ENCODE results near the gene TMEM240. TPM values are rescaled to one million over a fixed set of nuclear protein-coding genes. Genes with fewer than 3 reads are reported as not detected.
"Not testable (repeated sequence)": the region's sequence is repeated elsewhere in the genome, so short reads cannot be mapped to it uniquely, and the experiment has no call there.

TMEM240 gene
- total and polyA plus RNA-seq, 2 of the 8 experiments (the other 6 are each of a cell fraction or from before 2014, with no cell fraction given), result 3.6 to 5.7 TPM

DNA sequence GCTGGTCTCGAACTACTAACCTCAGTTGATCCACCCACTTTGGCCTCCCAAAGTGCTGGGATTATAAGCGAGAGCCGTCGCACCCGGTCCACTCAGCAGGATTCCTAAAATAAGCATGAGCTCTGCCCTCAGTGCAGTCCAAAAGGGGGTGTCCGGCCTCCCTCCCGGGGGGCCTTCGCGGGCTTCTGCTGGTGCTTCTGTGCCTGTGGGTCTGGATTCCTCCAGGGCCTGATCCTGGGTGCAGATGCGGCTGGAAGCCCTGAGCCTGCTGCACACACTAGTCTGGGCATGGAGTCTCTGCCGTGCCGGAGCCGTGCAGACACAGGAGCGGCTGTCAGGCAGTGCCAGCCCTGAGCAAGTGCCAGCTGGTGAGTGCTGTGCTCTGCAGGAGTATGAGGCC, 23.5 kb downstream of the TMEM240 start:
- H3K27ac ChIP-seq (ENCODE audit: low read depth, low read length); H4K8ac ChIP-seq (ENCODE audit: extremely low read depth, insufficient read depth, low read length); H3K23me2 ChIP-seq (ENCODE audit: low read depth, low read length); H2BK20ac ChIP-seq (ENCODE audit: low read length); H3K27me3 ChIP-seq (replicated peaks in 1 of 4; ENCODE audit: control insufficient read depth in 3 of 4, extremely low read depth in 1 of 4, insufficient read depth in 3 of 4, low read length in 3 of 4); H4K91ac ChIP-seq (replicated peaks; ENCODE audit: insufficient read length, low read length); H4K20me1 ChIP-seq (replicated peaks in 1 of 2; ENCODE audit: control insufficient read depth in 1 of 2, insufficient read depth in 2 of 2, low read length in 2 of 2); H3K14ac ChIP-seq (ENCODE audit: insufficient read length); H2BK5ac ChIP-seq (ENCODE audit: low read depth, low read length); H3K56ac ChIP-seq (replicated peaks; ENCODE audit: insufficient read length, low read depth, low read length); CTCF ChIA-PET (ENCODE audit: partially characterized antibody); H2AK5ac ChIP-seq (ENCODE audit: low read depth, low read length); H3K9me3 ChIP-seq (ENCODE audit: insufficient read depth in 2 of 2, low read depth in 1 of 2, low read length in 1 of 2); H3K4ac ChIP-seq (replicated peaks; ENCODE audit: insufficient read length, low read depth, low read length); H2BK15ac ChIP-seq (ENCODE audit: low read length); H2AFZ ChIP-seq (ENCODE audit: low read length); H3K4me3 ChIP-seq (ENCODE audit: extremely low read depth in 1 of 4, insufficient read depth in 2 of 4, low read depth in 3 of 4, low read length in 4 of 4); H2BK12ac ChIP-seq (ENCODE audit: low read depth, low read length); H3K23ac ChIP-seq (ENCODE audit: insufficient read length); H3K18ac ChIP-seq (ENCODE audit: extremely low read depth, low read length); FAIRE-seq; H3K4me1 ChIP-seq (replicated peaks in 1 of 4; ENCODE audit: control insufficient read depth in 3 of 4, insufficient read depth in 4 of 4, low read length in 3 of 4); H3K9ac ChIP-seq (replicated peaks in 1 of 4; ENCODE audit: extremely low read depth in 1 of 4, low read depth in 3 of 4, low read length in 3 of 4); DNase-seq (ENCODE audit: low read depth in 1 of 2, low spot score in 2 of 2); H3K4me2 ChIP-seq (ENCODE audit: insufficient read depth in 1 of 2, low read depth in 2 of 2, low read length in 2 of 2); H4K5ac ChIP-seq (ENCODE audit: insufficient read length, low read depth, low read length); POLR2A ChIA-PET (ENCODE audit: partially characterized antibody); H3K79me1 ChIP-seq (ENCODE audit: low read depth, low read length); H2BK120ac ChIP-seq (replicated peaks; ENCODE audit: low read depth, low read length); H3K79me2 ChIP-seq (ENCODE audit: control insufficient read depth in 1 of 2, insufficient read depth in 2 of 2, low read length in 2 of 2): not testable (repeated sequence)
- 98% methylated on average over 14 of the region's 14 CpGs; no CpG with 5 or more reads in 1 of the 2 experiments for WGBS, 2 experiments (ENCODE audit: extremely low coverage in 1 of 2, insufficient coverage in 1 of 2, insufficient read length in 1 of 2, insufficient replicate concordance in 2 of 2, low coverage in 1 of 2, low lambda C conversion rate in 2 of 2, missing lambda C conversion rate in 1 of 2)
- peaks cover 8 to 26% (median 15%) of the 10 kb centered on the region in 4 experiments for H3K36me3 ChIP-seq (ENCODE audit: control insufficient read depth in 2 of 4, insufficient read depth in 4 of 4, low read length in 3 of 4)

DNA sequence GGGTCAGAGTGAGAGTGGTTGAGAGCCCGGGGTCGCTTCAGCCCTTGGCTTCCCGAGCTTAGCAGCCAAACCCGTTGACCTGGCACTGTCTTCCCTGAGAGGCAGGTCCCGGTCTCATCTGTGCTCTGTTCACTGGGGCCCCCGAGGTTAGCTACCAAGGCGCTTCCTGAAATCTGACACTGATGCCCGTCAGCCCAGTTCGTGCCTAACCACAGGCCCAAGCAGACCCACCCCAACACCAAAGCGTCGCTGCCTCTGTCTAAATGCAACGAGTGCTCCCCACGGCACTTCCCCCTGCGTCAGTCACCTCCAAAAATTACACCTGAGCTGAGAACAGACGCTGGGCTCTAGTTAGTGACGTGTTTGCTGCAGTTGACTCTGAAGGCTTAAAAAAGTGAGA, 26.0 kb downstream of the TMEM240 start:
- H4K5ac ChIP-seq (ENCODE audit: insufficient read length, low read depth, low read length); H3K79me1 ChIP-seq (ENCODE audit: low read depth, low read length); H4K8ac ChIP-seq (ENCODE audit: extremely low read depth, insufficient read depth, low read length); FAIRE-seq; H2BK15ac ChIP-seq (ENCODE audit: low read length); H3K9ac ChIP-seq (replicated peaks in 1 of 4; ENCODE audit: extremely low read depth in 1 of 4, low read depth in 3 of 4, low read length in 3 of 4); H3K79me2 ChIP-seq (ENCODE audit: control insufficient read depth in 1 of 2, insufficient read depth in 2 of 2, low read length in 2 of 2); H3K27ac ChIP-seq (ENCODE audit: low read depth, low read length); H3K4ac ChIP-seq (replicated peaks; ENCODE audit: insufficient read length, low read depth, low read length); H3K23ac ChIP-seq (ENCODE audit: insufficient read length); H3K18ac ChIP-seq (ENCODE audit: extremely low read depth, low read length); H2BK5ac ChIP-seq (ENCODE audit: low read depth, low read length); H3K23me2 ChIP-seq (ENCODE audit: low read depth, low read length); H4K91ac ChIP-seq (replicated peaks; ENCODE audit: insufficient read length, low read length); H3K4me2 ChIP-seq (ENCODE audit: insufficient read depth in 1 of 2, low read depth in 2 of 2, low read length in 2 of 2); H3K27me3 ChIP-seq (replicated peaks in 1 of 4; ENCODE audit: control insufficient read depth in 3 of 4, extremely low read depth in 1 of 4, insufficient read depth in 3 of 4, low read length in 3 of 4); H2AK5ac ChIP-seq (ENCODE audit: low read depth, low read length); H3K4me3 ChIP-seq (ENCODE audit: extremely low read depth in 1 of 4, insufficient read depth in 2 of 4, low read depth in 3 of 4, low read length in 4 of 4); H2BK12ac ChIP-seq (ENCODE audit: low read depth, low read length); H2AFZ ChIP-seq (ENCODE audit: low read length); H3K9me3 ChIP-seq (ENCODE audit: insufficient read depth in 2 of 2, low read depth in 1 of 2, low read length in 1 of 2); H3K4me1 ChIP-seq (replicated peaks in 1 of 4; ENCODE audit: control insufficient read depth in 3 of 4, insufficient read depth in 4 of 4, low read length in 3 of 4); H3K56ac ChIP-seq (replicated peaks; ENCODE audit: insufficient read length, low read depth, low read length); H2BK120ac ChIP-seq (replicated peaks; ENCODE audit: low read depth, low read length); DNase-seq (ENCODE audit: low read depth in 1 of 2, low spot score in 2 of 2); H2BK20ac ChIP-seq (ENCODE audit: low read length); H4K20me1 ChIP-seq (replicated peaks in 1 of 2; ENCODE audit: control insufficient read depth in 1 of 2, insufficient read depth in 2 of 2, low read length in 2 of 2); H3K14ac ChIP-seq (ENCODE audit: insufficient read length): not testable (repeated sequence)
- H3K36me3 ChIP-seq (ENCODE audit: control insufficient read depth in 2 of 4, insufficient read depth in 4 of 4, low read length in 3 of 4), result peaks cover 4 to 15% (median 9%) of the 10 kb centered on the region in 4 experiments; a peak in 6 of 8 replicates
- 93% methylated on average over 10 of the region's 16 CpGs; no CpG with 5 or more reads in 1 of the 2 experiments for WGBS, 2 experiments (ENCODE audit: extremely low coverage in 1 of 2, insufficient coverage in 1 of 2, insufficient read length in 1 of 2, insufficient replicate concordance in 2 of 2, low coverage in 1 of 2, low lambda C conversion rate in 2 of 2, missing lambda C conversion rate in 1 of 2)
- ChIA-PET CTCF (ENCODE audit: partially characterized antibody) (interaction anchor here (1.0 kb wide), 1 partner anchor 12 kb away, joined by 3 read pairs; no protein-coding TSS in a partner anchor), POLR2A (ENCODE audit: partially characterized antibody) (interaction anchor here (1.1 kb wide), 1 partner anchor 22 kb away, joined by 5 read pairs; no protein-coding TSS in a partner anchor)
